ENCODE results near the gene CAMK1G.

Gene CAMK1G

GRCh38 chr1:209657140-209657879 lies 73.8 kb downstream of the CAMK1G start:
- TF ChIP-seq REST (IDR thresholded peaks at IDR 0.05; ENCODE audit: insufficient replicate concordance, low read depth): no peak
- TF ChIP-seq SPI1 (IDR thresholded peaks at IDR 0.05; ENCODE audit: borderline replicate concordance, low read depth): no peak
- no peak for TF ChIP-seq CTCF (IDR thresholded peaks at IDR 0.05; ENCODE audit: insufficient read depth, low read length)
- TF ChIP-seq POLR2AphosphoS5 (IDR thresholded peaks at IDR 0.05; ENCODE audit: low read depth): no peak
- TF ChIP-seq GABPA (IDR thresholded peaks at IDR 0.05; ENCODE audit: low read depth): no peak
- DNase-seq (ENCODE audit: low read depth in 1 of 2, low spot score in 1 of 2): peak; percentile 84 to 87
- Histone ChIP-seq H3K27me3 (ENCODE audit: insufficient read depth, poor library complexity, severe bottlenecking) (no peaks in the 10 kb centered on the region), H3K27ac (replicated peaks) (peak overlapping the region; percentile 8; the same call in 1 of the 2 replicates), H3K4me3 (replicated peaks; ENCODE audit: insufficient read depth, low read length) (no peak overlapping the region)

- TF ChIP-seq POLR2AphosphoS5 (IDR thresholded peaks at IDR 0.05; ENCODE audit: low read depth): no peak
- no peak for TF ChIP-seq REST (IDR thresholded peaks at IDR 0.05; ENCODE audit: insufficient replicate concordance, low read depth)
- no peak for TF ChIP-seq CTCF (IDR thresholded peaks at IDR 0.05; ENCODE audit: insufficient read depth, low read length)
- no peak for TF ChIP-seq GABPA (IDR thresholded peaks at IDR 0.05; ENCODE audit: low read depth)
- no peak for TF ChIP-seq SPI1 (IDR thresholded peaks at IDR 0.05; ENCODE audit: borderline replicate concordance, low read depth)
- no peak overlapping the region for H3K27ac ChIP-seq (replicated peaks)
- DNase-seq (ENCODE audit: low read depth in 1 of 2, low spot score in 1 of 2): no peak
- no peak overlapping the region for H3K4me3 ChIP-seq (replicated peaks; ENCODE audit: insufficient read depth, low read length)
- no peaks in the 10 kb centered on the region for H3K27me3 ChIP-seq (ENCODE audit: insufficient read depth, poor library complexity, severe bottlenecking)
Measured at GRCh38 chr1:209657918-209658317, 74.4 kb downstream of the CAMK1G start.

GRCh38 chr1:209659909-209660308 lies 76.4 kb downstream of the CAMK1G start:
- TF ChIP-seq REST (IDR thresholded peaks at IDR 0.05; ENCODE audit: insufficient replicate concordance, low read depth) (no peak), POLR2AphosphoS5 (IDR thresholded peaks at IDR 0.05; ENCODE audit: low read depth) (peak; percentile 90), CTCF (IDR thresholded peaks at IDR 0.05; ENCODE audit: insufficient read depth, low read length) (no peak), GABPA (IDR thresholded peaks at IDR 0.05; ENCODE audit: low read depth) (peak; percentile 49), SPI1 (IDR thresholded peaks at IDR 0.05; ENCODE audit: borderline replicate concordance, low read depth) (peak; percentile 76)
- Histone ChIP-seq H3K27me3 (ENCODE audit: insufficient read depth, poor library complexity, severe bottlenecking) (no peaks in the 10 kb centered on the region), H3K27ac (replicated peaks) (no peak overlapping the region; the same call in 1 of the 2 replicates), H3K4me3 (replicated peaks; ENCODE audit: insufficient read depth, low read length) (no peak overlapping the region)
- DNase-seq (ENCODE audit: low read depth in 1 of 2, low spot score in 1 of 2): peak; percentile 60 to 74

Measured in HL-60 (cell line).